HG02678 (cell line): ENCODE data around the gene AVPR1B.
"Not testable (repeated sequence)": the region's sequence is repeated elsewhere in the genome, so short reads cannot be mapped to it uniquely, and the experiment has no call there.

Source experiments
- ATAC-seq: cut with Tn5 transposase; IDR thresholded peaks from one replicate; pipeline ENCODE4 v1.9.1; 2021; ENCODE audit warnings: mild to moderate bottlenecking, moderate library complexity; ENCODE audit not compliant: unreplicated experiment

The AVPR1B gene

DNA sequence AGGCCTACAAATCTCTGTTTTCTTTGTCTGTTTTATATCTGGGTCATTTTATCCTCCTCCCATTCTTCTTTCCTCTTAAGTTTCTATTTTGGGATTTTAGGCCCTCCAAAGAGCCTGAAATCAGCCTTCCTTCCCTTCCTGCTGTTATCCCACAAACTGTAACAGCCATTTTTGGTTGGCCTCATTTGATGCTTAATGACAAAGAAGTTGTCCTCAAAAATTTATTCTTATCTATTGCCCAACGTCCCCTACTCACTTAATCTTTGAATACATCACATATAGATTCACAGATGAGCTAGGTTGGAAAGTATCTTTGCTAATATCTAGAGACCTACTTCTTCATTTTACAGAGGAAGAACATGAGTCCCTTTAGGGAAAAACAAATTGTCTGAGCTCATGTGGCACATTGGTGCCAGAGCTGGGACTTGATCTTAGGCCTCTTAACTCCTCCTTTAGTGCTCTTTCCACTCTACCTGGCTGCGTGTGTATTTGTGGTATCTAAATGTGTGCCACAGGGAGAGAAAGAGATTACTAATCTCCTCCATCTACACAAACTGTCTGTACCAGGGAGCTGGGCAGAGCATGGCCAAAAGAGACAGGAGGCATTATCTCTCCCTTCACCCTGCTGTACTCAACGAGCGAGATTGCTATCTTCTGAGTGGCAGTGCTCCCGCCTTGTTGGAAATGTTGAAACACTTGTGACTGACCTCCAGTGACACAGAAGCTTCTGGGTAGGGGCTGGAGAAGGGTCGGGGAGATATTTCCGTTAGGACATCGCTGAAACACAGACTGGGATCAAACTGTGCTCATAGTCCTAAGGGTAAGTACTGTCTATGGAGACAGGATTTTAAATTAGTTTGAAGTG is 34.1 kb downstream of the AVPR1B start:
- no peak for ATAC-seq

DNA sequence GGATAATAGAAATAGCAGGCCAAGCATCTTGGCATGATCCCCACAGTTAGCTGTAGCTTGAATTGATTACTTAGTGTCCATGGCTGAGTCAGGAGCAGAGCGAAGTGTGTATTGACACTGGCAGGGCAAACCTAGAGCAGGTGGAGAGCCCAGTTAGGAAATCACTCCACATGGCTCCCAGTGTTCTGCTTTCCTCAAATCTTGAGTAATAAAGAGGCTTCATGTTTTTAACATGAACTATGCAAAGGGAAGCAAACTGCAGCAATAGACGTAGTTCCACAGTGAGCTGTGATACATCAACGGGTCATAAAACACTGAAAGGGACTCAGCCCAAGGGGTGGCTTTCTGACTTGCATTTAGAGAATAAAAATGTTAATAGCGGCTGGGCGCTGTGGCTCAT is 35.3 kb downstream of the AVPR1B start:
- no peak for ATAC-seq

DNA sequence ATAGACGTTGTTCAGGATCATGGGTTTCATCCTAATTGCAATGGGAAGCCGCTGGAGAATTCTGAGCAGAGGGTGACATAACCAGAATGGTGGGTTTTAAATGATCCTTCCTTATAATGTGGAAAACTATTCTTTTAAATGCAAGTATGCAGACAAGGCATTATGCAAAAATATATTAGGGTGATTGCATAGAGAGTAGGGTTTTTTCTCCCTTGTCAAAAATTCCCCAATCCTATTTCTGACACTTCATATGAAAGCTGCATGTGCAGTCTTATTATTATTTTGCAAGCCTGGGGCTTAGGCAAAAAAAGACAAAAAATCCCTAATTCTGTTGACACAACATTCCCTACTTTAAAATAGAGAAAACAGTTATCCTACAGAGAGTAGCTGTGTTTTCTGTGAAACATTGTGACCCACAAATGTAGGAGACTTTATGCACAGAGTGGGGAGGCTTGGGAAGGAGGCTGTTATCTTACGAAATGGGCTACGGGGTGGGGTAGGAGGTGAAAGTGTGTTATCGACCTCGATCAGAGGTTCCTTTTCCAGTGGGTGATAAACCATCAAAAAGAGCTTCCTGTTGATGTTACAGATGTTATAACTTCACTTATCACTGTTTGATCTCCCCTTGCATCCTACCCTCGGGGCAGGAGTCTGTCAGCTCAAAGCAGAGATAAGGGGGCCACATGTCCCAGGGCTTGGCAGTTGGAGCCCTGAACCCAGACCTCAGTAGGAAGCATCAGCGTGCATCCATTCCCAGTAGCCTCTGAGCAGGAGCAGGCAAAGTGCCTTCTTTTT is 37.0 kb downstream of the AVPR1B start:
- ATAC-seq: no peak

DNA sequence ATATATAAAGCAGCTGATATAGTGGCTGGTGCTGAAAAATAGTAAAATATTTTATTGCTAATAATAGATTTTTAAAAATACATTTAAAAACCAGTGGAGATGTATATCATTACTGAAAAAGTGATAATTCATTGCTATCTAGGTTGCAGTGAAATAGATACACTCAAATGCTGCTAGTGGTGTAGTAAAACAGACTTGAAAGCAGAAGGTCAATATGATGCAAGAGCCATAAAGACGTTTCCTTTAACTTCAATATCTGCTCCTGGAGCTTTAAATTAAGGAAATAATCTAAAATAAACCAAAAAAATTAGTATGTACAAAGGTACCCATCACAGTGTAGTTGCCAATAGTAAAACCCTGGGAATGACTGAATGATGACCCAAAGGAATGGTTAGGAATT is 38.1 kb downstream of the AVPR1B start:
- no peak for ATAC-seq

DNA sequence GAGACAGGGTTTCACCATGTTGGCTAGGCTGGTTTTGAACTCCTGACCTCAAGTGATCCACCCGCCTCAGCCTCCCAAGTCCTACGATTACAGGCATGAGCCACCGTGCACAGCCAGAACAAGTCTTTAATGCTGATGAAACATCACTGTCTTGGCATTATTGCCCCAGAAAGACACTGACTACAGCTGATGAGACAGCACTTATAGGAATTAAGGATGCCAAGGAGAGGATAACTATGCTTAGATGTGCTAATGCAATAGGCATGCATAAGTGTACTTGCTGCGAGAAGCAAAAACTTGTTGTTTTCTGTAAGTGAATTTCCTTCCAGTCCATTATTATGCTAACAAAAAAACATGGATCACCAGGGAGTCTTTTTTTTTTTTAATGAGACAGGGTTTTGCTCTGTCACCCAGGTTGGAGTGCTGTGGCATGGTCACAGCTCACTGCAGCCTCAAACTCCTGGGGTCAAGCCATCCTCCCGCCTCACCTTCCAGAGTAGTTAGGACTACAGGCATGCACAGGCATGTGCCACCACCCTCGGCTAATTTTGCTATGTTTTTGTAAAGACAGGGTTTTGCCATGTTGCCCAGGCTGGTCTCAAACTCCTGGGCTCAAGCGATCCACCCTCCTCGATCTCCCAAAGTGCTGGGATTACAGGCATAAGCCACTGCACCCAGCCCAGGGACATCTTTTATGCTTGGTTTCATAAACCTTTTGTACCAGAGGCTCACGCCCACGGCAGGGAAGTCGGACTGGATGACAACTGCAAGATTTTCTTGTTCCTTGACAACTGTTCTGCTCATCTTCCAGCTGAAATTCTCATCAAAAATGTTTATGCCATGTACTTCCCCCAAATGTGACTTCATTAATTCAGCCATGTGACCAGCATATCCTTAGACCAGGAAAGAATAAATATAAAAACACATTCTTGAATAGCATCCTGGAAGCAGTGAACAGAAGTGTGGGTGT is 41.1 kb downstream of the AVPR1B start:
- no peak for ATAC-seq

DNA sequence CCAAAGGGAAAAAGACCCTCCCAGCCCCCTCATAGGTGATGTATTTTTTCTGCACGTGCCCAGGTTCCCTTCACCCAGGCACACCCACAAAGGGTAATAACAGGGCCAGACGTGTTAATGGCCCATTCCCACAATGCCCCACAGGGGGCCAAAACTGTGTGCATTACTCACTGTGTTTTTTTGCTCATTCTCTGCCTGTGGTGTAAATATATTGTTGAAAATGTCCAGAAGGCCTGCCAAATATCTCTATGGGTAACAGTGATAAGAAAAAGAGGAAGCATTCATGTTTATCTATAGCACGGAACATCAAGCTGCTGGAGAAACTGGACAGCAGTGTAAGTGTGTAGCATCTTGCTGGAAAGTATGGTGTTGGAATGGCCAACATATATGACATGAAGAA is 42.3 kb downstream of the AVPR1B start:
- no peak for ATAC-seq

DNA sequence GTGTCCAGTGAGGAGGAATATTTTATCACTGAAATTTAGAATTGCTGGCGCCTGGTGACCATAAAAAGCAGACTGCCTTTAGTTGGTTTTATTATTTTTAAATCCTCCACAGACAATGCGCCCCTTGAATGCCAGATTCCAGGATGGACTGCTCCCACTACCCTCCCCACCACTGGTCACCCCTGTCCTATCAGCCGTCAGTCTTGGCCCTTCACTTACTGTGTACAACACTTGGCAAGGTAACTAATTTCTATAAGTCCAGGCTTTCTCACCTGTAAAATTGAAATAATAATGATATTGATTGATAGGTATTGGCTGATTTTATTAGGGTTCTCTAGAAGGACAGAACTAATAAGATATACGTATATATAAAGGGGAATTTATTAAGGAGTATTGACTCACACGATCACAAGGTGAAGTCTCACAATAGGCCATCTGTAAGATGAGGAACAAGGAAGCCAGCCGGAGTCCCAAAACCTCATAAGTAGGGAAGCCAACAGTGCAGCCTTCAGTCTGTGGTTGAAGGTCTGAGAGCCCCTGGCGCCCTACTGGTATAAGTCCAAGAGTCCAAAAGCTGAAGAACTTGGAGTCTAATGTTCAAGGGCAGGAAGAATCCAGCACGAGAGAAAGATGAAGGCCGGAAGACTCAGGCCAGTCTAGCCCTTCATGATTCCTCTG is 46.4 kb downstream of the AVPR1B start:
- no peak for ATAC-seq

DNA sequence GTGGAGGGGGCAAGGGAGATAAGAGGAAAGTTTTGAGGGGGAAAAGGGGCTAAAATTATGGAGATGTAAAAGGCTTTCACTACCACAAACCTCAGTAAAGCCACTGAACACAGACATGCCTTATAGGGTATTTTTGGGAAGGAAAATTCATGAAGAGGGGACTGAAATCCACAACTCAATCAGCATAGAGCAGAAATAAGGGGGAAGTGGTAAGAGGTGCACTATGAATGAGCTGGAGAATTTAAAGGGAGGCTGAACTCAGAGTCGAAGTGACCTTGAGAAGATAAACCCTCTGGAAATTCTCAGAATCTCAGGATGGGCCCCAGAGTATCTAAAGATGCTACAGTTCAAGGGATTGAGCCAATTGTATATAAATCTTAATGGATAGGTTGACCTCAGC is 48.9 kb downstream of the AVPR1B start:
- no peak for ATAC-seq

DNA sequence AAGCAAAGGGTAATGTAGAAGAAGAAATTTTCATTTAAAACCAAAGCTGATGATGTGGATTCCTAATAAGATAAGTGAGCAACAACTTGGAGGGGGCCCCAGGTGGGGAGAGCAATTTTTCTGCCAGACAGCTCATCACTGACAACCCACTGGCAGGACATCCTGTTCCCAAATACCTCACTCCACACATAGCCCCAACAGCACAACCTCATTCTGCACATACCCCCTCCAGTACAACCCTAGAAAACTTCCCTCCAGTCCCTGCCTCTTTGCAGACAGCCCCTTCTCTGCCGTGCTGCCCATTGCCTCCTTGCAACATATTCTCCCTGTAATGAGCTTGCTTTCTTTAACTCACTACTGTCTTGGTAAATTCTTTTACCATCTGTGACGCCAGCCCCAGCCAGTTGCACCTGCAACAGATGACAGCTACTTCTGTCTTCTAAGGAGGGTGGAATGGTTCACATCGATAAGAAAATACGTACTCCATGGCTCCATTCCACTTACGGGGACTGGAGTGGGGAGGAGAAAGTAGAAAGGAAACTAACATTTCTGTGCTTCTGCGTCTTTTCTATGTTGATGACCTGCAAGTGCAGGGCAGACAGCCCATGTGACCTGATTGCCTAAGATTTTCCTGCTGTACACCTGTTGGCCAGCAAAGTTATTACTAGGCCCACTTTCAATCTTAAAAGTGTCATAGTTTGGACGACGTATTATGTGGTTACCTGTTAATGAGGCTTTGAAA is 49.5 kb downstream of the AVPR1B start:
- peak; percentile 45 for ATAC-seq

DNA sequence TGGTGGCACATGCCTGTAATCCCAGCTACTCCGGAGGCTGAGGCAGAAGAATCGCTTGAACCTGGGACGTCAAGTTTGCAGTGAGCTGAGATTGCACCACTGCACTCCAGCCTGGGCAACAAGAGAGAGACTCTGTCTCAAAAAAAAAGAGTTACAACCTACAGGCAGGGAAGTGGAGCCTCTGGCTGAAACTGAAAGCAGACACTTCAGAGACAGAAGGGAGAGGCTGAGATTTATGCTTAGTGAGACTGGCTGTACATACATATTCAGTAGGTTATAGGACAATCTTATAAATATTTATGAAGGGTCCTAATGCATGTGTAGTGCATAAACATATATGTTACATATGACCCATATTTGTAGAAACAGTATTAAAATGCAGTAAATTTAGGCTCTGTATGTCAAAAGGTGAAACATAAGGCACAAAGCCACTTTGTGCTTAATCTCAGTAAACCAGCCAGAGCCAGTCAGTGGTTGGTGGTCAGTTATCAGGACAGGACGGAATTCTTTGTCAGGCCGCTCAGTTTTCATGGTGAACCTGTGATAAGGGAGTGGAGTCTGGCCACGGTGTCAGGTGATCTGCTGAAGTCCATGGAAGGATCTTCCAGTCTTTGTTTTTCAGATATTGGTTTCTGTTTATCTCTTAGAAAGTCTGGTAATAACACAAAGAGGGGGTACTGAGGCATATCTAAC is 50.6 kb downstream of the AVPR1B start:
- ATAC-seq: peak; percentile 95

DNA sequence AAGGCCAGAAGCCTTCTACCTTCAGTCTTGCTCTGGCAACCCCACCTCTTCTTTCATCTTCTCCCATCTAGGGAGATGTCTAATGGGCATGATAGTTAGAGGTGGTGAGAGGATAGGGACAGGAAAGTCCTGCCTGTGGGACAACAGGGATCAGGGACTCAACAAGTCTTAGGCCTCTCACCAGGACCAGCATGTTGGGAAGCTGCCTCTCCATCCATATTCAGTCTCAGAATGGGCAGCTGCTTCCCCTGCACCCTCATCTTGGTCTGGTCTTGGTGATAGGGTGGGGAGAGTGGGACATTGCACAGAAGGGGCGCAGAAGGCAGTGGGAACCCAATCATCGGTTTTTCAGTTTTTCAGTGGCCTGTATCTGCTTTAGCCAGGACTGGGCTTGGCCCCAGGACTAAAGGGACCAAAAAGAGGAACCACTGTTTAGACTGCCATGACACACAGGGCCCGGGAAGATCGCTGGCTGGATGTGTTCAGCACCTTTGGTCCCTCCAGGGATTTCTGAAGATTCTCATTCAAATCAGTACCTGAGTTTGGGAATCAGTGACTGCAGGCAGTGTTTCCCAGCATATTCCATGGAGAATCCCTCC is 51.5 kb downstream of the AVPR1B start:
- ATAC-seq: no peak

DNA sequence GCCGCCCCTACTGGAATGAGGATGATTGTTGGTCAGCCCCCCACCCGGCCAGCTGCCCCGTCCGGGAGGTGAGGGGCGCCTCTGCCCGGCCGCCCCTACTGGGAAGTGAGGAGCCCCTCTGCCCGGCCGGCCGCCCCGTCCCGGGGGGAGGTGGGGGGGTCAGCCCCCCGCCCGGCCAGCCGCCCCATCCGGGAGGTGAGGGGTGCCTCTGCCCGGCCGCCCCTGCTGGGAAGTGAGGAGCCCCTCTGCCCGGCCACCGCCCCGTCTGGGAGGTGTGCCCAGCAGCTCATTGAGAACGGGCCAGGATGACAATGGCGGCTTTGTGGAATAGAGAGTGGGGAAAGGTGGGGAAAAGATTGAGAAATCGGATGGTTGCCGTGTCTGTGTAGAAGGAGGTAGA is 52.7 kb downstream of the AVPR1B start:
- ATAC-seq: not testable (repeated sequence)

DNA sequence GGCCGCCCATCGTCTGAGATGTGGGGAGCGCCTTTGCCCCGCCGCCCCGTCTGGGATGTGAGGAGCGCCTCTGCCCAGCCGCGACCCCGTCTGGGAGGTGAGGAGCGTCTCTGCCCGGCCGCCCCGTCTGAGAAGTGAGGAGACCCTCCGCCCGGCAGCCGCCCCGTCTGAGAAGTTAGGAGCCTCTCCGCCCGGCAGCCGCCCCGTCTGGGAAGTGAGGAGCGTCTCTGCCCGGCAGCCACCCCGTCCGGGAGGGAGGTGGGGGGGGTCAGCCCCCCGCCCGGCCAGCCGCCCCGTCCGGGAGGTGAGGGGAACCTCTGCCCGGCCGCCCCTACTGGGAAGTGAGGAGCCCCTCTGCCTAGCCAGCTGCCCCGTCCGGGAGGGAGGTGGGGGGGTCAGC is 53.2 kb downstream of the AVPR1B start:
- ATAC-seq: not testable (repeated sequence)

DNA sequence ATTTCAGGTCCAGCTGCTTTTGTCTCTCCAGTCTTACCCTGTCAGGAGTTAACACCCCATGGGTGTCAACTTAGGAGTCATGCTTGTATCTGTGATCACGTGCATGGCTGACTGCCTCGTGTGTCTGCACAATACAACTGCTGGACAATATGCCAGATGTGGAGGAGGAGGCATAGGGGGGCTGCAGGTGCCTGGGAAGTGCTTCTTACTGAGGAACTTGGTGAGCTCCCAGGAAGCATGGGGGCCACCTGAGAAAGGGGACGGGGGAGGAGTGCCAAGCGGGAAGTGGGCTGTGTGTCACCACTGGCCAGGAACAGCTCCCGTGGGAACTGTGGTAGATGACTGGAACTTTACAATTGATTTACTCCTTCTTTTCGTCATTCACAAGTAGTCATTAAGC is 54.7 kb downstream of the AVPR1B start:
- ATAC-seq: no peak

DNA sequence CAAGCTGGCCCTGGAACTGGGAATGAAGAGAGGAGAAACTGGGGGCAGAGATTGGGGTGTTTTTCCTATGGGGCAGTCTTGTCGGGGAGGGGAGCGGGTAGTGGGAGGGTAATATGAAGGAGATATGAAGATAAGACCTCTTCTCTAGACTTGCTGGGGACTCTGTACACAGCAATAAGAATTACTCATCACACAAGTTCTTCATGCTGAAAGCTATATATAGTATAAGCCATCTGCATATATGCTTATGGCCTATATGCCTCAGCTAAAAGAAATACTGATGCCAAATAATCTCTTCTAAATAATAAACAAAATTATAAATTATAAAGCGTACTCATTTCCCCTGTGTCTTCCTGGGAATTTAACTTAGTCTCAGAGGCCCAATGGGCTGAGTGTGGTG is 56.3 kb downstream of the AVPR1B start:
- ATAC-seq: no peak
